Heart left ventricle (tissue), 13 donors: Measurements from ENCODE around the gene TSKU.

Experiments used
- CTCF ChIP-seq, 12 donors: fragments of 200-600 bp; sonication (generic) in 4 of 12; IDR thresholded peaks; one replicate each; pipeline versions ENCODE4 v1.5.0 to v1.8.0; 2018 to 2022; ENCODE audit warnings: antibody characterized with exemption in 12 of 12, mild to moderate bottlenecking in 5 of 12
- POLR2A ChIP-seq, 2 donors: fragments of 450-650 bp; IDR thresholded peaks; one replicate each; pipeline ENCODE4 v1.6.1; 2017; ENCODE audit warnings: antibody characterized with exemption in 2 of 2, mild to moderate bottlenecking in 2 of 2, moderate library complexity in 2 of 2
- donor health status: ischemic (EF 13 %, LVEDD 7.1; RV severe dilation, severe dysfunction).
- donor health status: DM: no; HTN: yes; CAD: no.
- donor health status: DM: no; HTN: no; CAD: no.
- donor health status: ischemic (EF 25% LVEDD 6.9; RV normal size, moderate dysfunction).
- donor health status: ischemic (EF 25% LVEDD 5.7; RV mildly dilated, moderate dysfunction).
- donor health status: ischemic (EF 35%, LVEDD 5.7; RV mildly dilated, moderate dysfunction).
- donor health status: nonischemic (EF 11% LVEDD 7.7; RV severe dilation, severe dysfunction).
- donor health status: DM: yes; HTN: yes; CAD: no.
- donor health status: PGD.
- donor health status: ischemic (EF 29% LVEDD 5.4; RV normal size, mild dysfunction).
- donor health status: nonischemic (EF 23%, LVEDD 6.1; RV moderate dilation, normal function).

DNA sequence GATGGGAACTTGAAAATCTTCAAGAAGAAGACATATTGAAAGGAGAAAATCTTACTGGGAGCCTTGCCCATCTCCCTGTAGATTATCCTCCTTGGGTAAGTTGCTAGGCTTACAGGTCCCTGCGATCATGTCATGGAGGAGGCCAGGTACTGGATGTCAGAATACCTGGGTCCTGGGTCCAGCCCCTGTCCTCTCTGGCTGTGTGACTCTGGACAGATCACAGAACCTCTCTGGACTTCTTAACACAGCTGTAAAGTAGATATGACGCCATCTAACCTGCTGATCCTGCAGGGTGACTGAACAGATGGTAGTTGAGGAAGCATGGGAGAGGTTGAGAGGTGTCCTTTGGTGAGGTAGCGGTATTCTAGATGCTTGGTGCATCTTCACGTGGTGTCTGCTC, 4.1 kb downstream of the TSKU start:
- TF ChIP-seq CTCF (IDR thresholded peaks at IDR 0.05), result no peak
- no peak for TF ChIP-seq POLR2A (IDR thresholded peaks at IDR 0.05)
